CD4-positive, alpha-beta T cell treated with Interleukin-2 at 100 ng/mL for 4 hours (primary cell): Measurements from ENCODE around the gene ESR1.
"Not testable (repeated sequence)": the region's sequence is repeated elsewhere in the genome, so short reads cannot be mapped to it uniquely, and the experiment has no call there.

Source experiments
- DNase-seq: peaks from one replicate; pipeline ENCODE4 v3.0.0-alpha.2; 2020; ENCODE audit warnings: low spot score

ESR1 gene

GRCh38 chr6:151813858-151814257, 6.4 kb downstream of the ESR1 start:
- DNase-seq = no peak

DNA sequence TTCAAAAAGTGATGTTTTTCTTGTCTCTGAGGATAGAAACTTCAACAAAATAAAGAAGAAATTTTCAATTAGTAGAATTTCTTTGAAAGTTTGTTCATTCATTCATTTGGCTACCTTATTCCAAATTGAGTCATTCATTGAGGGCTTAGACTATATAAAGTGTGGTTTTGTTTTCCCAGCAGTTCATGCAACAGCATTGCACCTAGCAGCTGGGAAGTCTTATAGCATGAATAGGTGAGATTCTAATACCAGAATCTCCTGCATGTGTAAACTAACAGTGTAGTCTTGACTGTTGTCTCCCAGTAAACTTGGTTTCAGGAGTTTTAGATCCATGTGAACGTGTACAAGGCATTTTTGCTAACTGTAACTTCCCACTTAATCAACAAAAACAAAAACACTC, 7.1 kb downstream of the ESR1 start:
- DNase-seq = no peak

DNA sequence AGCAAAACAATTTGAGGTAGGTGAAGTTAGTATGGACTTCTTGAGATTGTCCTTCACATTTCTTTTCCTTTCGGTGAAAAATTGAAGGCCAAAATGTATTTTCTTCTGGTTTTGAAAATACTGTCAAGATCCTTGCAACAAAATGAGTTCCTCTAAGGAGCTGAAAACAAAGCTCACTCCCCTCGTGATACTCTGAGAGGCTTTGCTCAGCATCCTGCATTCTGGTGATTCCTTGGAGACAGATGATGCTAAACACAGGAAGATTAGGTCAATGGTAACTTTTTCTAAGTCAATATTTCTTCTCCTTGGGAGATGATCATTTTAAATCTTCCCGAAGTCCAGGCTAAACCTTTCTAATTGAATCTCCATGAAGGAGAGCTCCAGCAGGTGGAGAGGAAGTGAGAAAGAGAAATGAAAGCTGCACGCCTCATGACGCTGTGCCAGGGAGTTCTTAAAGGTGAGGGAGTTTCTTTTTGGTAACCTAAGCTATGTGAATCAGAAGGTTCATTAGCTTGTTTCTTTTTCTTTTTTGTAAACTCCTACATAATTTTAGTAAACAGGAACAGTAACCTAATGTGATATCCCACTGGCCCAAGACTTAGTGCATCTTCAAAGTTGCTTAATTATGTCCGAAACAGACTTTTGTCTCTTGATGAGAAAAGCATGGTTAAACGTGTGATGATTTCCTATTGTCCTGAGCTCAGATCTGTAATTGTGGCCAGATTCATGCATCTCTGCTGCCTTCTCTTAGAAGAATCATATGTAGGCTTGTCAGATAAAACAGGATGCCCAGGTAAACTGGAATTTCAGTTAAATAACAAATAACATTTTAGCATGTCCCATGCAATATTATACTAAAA, 15.0 kb downstream of the ESR1 start:
- no peak for DNase-seq

DNA sequence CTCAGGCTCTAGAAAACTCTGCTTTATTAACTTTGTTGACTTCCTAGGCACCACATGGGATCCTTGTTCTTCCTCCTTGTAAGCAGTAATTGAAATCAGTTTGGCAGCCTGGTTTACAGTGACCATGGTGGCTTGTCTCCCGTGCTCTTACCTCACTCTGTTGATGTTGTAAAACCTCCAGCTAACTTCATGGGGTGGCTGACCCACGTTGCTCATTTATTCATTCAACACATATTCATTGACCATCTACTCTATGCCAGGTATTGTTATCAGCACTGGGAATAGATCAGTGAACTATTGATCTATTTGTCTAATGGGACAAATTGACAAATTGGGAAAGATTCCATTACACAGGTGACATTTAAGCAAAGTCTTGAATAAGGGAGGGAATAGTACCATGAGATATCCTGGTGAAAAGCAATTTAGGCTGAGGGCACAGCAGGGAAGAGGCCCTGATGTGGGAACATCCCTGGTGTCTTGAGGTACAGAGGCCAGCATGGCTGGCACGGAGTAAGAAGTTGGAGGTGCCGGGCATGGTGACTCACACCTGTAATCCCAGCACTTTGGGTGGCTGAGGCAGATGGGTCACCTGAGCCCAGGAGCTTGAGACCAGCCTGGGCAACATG, 19.1 kb downstream of the ESR1 start:
- DNase-seq = no peak

GRCh38 chr6:151832710-151833109, 25.2 kb downstream of the ESR1 start:
- DNase-seq = no peak

- no peak for DNase-seq
Observed at GRCh38 chr6:151835396-151835795, 27.9 kb downstream of the ESR1 start.

- no peak for DNase-seq
Observed at GRCh38 chr6:151837223-151837622, 29.7 kb downstream of the ESR1 start.

- no peak for DNase-seq
Observed at GRCh38 chr6:151842816-151843215, 35.3 kb downstream of the ESR1 start.

- DNase-seq = no peak
Observed at GRCh38 chr6:151847064-151847463, 39.6 kb downstream of the ESR1 start.

- DNase-seq = no peak
Observed at GRCh38 chr6:151850479-151851003, 43.1 kb downstream of the ESR1 start.

- no peak for DNase-seq
Observed at GRCh38 chr6:151858294-151858693, 50.8 kb downstream of the ESR1 start.

DNA sequence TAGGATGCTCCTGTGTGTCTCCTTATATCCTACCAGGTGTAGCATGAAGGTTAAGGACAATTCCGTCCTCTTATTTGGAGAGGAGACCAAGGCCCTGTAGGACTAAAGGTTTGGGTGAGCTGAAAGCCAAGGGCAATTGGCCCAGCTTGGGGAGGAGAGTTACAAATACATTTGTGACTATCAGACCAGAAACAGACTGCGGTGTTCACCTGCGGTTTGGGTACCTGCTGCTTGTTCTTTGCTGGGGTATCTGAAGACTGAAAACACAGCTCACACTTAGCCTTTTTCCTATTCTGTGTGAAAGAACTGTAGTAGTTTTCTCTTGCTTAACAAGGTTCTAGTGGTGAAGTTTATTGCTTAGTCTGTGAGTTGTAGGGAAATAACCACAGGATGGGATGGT, 55.0 kb downstream of the ESR1 start:
- DNase-seq = no peak

DNA sequence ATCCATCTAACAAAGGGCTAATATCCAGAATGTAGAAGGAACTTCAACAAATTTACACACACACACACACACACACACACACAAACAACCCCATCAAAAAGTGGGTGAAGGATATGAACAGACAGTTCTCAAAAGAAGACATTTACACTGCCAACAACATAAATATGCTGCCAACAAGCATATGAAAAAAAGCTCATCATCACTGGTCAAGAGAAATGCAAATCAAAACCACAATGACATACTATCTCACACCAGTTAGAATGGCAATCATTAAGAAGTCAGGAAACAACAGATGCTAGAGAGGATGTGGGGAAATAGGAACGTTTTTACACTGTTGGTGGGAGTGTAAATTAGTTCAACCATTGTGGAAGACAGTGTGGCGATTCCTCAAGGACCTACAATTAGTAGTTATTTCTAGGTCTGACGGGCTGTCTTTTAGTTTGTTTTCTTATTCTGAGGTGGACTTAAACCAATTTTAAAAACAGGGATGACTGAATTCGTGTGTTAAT, 59.9 kb downstream of the ESR1 start:
- DNase-seq = not testable (repeated sequence)

DNA sequence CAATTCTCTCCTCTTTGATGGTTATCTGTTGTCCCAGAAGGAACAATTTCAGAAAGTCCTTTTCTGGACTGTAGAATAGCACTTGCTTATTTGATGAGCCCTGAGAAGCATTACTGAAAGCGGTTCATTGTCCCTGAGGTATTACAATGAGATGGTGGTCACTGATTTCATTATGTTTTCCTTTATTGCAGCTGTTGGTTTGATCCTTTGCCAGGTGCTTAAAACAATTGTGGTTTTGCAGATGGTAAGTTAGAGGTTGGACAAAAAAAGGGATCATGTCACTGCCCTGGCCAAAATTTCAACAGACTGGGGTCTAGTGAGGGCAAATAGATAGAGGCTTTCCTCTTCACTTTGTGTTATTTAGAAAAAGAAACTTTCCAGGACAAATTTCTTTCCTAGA, 61.9 kb downstream of the ESR1 start:
- no peak for DNase-seq

- no peak for DNase-seq
Observed at GRCh38 chr6:151869787-151870186, 62.3 kb downstream of the ESR1 start.

DNA sequence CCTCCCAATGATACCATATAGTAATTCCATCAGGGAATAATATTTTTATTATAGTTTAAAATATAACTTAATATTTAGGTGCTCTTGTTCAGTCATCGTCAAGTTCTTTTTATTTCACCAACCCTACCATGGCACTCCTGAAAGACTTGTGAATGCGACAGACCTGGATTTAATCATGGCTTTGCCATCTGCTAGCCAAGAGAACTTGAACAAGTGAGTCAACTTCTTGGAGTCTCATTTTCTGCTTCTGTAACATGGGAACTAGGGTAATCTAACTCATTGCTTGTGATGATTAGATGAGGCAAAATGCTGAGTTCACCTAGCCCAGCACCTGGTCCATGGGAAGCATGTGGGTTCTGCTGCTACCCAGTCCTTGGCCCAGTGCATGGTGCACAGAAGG, 62.9 kb downstream of the ESR1 start:
- DNase-seq = no peak

GRCh38 chr6:151875524-151875923, 68.0 kb downstream of the ESR1 start:
- DNase-seq = no peak

GRCh38 chr6:151876122-151876521, 68.6 kb downstream of the ESR1 start:
- DNase-seq = no peak

DNA sequence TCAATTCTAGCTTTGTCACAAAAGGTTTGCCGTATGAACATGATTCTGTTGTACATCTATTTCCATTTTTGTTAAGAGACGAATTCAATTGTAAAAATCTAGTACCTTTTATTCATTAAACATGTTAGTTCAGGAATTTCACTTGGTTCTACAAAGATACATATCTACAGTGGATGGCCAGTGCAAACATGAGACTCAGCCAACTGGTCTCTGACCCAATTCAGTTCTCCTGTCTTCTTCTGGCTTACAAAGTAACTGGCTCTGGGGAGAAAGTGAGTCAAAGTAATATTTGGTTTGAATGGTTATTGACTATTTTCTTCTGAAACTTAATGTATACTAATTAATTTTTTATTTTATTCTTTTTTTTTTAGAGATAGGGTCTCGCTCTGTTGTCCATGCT, 70.0 kb downstream of the ESR1 start:
- DNase-seq = no peak

DNA sequence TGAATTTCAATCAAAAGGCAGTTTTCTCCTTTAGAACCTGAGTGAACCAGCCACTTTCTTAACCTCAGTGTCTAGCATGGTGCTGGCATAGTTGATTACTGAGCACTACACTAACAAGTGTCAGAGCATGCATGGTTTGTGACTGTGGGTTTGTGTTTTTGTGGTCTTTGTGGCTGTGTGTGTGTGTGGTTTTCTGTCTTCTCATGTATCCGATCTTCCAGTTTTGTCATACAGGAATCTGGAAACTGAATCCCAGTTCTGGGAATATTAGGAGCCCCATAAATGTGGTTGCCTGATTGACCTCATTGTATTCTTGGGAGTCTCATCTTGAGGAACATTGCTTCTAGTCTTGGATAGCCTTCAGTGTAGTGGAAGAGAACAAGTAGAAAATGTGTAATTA, 73.7 kb downstream of the ESR1 start:
- DNase-seq = no peak

GRCh38 chr6:151882206-151882605, 74.7 kb downstream of the ESR1 start:
- no peak for DNase-seq

DNA sequence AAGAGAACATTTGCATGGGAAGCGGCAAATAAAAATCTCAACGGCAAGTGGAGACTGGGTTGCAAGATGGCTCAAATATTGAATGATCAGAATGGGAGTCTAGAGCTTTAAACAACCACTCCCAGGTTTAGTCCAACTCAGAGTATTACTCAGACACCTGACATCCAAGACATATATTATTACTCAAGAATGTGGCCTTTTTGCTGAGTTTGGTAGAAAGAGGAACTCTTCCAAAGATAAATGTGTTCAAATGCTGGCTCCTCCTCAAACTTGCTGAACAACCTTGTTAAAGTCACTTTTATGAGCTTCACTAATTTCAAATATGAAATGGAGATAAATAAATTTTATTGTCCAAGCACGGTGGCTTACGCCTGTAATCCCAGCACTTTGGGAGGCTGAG, 77.8 kb downstream of the ESR1 start:
- DNase-seq = no peak

GRCh38 chr6:151891524-151891923, 84.0 kb downstream of the ESR1 start:
- DNase-seq = no peak
